HG03439 (cell line): ENCODE measurements around the gene CDH23.

Experiments used
- ATAC-seq: cut with Tn5 transposase; IDR thresholded peaks from one replicate; pipeline ENCODE4 v1.9.1; 2021; ENCODE audit warnings: mild to moderate bottlenecking, moderate library complexity; ENCODE audit not compliant: unreplicated experiment

CDH23 gene

DNA sequence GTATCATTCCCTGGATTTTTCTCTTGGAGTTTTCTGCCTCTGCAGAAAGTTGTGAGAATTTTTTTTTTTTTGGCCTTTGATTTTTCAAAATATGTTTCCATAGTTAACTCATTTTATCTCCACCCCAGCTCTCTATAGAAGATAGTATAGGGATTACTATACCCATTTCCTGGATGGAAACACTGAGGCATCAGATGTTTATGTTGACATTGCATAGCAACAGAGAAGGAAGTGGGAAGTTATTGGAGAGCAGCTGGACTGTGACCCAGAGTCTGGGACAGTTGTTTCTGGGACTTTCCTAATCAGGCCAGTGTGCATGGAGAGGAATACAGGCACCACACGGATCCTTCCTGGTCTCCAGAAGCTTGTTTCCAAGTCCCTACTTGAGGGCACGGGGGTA is 158.0 kb downstream of the CDH23 start:
- ATAC-seq: no peak

DNA sequence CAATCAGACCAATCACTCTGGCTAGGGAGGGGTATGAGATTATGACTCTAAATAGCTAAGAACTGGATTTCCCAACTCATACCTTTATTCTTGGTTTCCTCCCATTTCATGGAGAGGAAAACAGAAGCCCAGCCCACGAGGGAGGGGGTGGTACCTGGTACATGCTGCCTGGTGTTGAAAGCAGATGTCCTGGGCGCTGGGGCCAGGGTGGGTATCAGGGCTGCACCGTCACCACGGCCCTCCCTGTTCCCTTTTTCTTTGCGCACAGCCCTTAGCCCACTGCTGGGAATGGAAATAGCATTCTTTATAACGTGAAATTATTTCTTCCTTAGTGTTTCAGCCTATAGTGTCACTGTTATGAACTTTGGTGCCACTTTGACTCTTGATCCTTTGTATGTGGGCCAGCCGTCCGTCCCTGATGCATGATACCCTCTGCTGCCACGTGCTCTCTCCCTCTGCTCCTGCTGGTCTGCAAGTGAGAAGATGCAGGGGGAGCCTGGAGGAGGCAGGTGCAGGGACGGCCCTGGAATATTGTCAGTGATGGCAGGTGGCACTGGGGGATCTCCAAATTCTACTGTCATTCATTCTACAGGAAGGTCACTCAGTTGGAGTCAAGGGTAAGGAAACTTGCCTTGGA is 158.5 kb downstream of the CDH23 start:
- ATAC-seq: no peak

DNA sequence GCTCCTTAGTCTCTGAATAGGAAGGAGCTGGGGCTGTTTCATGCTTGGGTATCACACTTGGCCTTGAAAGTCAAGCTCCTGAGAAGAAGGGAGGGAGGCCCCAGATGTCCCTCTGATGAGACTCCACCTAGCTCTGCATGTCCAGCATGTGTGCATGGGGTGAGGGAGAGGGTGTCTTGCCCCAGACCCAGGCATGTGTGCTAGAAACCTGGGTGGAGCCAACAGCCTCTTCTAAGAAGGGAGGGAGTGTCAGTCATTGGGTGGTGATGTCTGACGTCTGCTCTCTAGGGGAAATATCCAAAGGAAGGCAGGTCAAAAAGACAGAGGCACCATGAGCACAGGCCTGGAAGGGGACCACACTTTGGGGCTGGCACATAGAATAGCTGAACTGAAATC is 159.0 kb downstream of the CDH23 start:
- no peak for ATAC-seq

DNA sequence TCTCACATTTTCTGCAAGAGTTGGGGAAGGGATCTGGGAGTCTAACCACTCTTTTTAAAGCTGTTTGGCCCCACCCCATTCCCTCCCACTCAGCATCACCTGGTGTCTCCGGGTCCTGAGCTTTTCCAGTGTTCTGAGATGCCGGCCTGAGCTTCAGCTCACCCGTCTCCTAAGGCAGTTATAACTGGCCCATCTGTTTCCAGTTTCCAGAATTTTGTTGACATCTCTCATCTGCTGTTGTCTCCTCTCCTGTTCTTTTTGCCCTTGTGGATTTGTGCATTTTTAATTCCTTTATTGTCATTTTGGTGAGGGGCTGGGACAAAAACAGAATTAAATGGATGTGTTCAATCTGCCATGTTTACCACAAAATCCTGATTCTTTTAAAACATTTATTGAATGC is 162.3 kb downstream of the CDH23 start:
- no peak for ATAC-seq

DNA sequence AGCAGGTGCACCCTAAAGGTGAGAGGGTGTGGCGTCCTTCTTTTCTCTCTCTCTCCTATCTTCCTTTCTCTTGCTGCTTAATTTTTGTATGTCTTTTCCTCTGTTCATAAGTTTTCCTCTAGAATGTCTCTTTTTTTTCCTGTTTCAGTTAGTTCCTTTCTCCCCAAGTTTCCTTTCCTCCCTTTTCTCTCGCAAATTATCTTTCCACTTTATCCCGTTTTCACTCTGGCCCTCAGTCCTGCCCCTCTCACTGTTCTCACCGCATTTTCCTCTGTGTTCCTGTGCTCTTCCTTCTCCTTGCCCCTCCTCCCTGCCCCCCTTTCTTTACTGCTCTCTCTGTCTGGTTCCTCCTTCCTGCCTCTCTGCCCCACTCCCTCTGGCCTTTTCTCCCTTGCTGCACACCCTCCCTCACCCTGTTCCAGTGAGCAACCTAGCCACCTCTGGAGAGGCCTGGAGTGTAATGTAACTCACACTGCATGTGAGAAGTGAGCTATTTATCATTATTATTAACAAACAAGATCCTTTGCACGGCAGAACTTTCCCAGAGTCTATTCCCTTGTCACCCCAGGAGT is 164.4 kb downstream of the CDH23 start:
- ATAC-seq: no peak

DNA sequence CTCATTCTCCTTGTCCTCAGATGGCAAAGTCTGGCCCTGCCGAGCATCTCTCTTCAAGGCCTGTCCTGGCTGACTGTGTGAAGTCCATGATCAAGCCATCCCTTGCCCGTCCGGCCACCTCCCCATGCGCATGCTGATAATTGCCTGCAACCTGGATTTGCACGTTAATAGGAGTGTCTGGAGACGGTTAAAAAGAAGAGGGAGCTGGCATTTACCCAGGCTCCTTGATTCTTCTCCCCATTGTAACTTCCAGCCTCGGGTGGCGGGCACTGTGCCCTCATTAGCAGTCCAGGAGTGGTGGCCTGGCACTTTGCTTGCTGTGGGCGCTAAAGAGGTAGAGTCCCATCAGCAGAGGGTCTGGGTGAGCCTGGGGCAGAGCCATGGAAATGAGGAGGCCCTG is 165.5 kb downstream of the CDH23 start:
- ATAC-seq: no peak

DNA sequence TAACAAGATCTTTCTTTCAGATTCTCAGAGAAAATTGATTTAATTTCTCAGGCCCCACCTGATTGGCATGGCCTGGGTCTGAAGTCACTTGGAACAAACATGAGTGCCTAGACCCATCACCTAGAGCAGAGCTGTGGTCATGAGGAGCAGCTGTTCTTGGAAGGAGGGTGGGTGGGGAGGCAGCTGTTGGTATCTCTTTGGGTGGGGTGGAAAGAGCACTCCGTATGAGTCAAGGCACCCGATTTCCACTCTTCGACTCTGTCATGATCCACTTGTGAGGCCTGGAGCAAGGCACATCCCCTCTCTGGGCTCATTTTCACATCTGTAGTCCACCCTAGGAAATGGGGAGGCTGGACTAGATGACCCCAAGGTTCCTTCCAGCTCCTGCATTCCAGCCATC is 166.2 kb downstream of the CDH23 start:
- no peak for ATAC-seq

DNA sequence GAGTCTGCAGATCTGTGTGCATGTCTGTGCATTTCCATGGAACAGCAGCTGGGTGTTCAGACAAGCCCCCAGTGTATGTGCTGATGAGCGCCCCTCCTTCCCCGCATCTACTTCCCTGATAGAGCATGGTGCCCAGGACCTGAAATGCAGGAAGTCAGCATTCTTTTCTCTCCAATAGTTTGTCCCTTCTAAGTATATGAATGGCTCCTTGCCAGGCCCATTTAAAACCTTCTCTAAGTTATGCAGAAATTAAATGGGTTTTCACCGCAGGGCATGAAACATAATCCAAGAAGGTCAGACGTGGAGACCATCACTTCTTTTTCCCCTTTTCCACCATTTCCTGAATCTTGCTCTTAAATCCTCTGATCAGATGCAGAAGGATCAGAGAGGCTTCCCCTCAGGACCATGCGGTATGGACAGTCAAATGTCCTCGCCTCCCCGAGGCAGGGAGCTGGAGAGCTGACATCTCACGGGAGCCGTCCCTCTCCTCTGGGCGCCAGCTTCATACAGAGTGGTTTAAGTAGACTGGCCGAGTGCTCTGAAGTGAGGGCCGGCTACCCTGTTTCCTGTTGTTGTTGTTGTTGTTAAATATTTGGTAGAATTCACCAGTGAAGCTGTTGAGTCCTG is 167.6 kb downstream of the CDH23 start:
- ATAC-seq: no peak

DNA sequence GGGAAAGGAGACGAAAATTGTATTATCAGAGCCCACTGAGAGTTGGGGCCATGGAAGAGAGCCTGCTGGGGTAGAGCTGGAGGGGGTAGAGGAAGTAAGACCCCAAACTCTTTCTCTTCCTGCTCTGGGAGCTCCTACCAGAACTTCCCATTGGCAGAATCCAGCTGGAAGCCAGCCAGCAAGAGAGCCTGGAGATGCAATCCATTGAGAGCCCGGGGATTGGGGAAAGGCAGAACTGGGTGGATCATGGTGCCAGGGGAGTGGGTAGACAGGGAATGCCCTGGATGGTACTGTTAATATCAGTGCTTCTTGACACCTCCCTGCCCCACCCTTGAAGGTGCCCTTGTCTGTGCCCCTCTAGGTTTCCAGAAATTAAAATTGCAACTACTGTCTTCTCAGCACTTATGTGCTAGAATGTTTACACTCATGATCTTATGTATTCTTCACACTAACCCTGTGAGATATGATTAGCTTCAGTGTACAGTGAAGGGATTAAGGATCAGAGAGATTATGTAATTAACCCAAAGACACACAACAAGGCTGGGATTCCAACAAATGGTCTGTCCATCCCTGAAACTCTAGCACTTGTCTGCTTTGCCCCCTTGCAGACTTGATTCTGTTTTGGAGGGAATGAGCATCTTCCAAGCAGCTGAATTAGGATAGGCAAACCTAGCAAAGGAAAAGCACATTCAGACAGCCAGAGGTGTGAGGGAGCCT is 168.7 kb downstream of the CDH23 start:
- ATAC-seq: no peak

DNA sequence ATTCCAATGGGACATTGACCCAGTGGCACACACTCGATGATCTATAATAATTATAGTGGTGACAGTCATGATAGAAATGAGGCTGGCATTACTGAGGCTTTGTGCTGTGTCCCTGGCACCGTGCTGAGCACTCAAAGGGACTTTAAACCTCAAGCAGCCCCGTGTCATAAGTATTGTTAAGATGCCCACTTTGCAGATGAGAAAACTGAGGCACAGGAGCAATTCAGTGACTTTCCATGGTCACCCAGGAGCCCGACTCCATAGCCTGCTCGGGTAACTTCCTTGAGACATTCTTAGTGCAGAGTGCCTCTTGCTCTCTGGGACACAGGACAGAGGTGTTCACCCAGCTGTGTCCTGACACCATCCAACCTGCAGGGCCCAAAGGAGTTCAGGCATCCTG is 170.3 kb downstream of the CDH23 start:
- no peak for ATAC-seq

DNA sequence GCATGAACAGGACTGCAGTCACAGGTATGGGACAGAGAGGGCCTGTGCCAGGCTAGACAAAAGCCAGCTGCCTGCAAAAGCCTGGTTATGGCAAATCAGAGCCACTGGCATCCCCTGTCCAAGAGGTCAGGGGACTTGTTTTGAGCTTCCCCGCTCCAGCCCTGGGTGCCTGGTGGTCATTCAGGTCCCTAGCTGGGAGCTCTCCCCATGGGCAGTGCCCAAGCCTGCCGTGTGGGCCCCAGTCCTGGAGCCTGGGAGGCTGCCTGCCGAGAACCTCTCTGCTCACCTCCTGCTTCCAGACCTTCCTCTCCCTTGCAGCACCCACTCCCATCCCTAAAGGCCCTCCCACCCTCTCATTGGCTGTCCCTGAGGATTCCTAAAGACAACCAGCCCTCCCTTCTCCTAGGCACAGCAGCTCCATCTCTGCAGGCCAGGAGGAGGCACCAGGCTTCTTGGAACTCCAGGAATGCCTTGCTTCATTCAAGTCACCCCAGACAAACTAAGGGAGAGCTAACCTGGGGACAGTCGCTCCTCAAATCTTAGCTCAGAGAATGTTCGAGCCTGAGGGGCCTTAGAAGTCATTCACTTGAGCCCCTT is 172.3 kb downstream of the CDH23 start:
- no peak for ATAC-seq

DNA sequence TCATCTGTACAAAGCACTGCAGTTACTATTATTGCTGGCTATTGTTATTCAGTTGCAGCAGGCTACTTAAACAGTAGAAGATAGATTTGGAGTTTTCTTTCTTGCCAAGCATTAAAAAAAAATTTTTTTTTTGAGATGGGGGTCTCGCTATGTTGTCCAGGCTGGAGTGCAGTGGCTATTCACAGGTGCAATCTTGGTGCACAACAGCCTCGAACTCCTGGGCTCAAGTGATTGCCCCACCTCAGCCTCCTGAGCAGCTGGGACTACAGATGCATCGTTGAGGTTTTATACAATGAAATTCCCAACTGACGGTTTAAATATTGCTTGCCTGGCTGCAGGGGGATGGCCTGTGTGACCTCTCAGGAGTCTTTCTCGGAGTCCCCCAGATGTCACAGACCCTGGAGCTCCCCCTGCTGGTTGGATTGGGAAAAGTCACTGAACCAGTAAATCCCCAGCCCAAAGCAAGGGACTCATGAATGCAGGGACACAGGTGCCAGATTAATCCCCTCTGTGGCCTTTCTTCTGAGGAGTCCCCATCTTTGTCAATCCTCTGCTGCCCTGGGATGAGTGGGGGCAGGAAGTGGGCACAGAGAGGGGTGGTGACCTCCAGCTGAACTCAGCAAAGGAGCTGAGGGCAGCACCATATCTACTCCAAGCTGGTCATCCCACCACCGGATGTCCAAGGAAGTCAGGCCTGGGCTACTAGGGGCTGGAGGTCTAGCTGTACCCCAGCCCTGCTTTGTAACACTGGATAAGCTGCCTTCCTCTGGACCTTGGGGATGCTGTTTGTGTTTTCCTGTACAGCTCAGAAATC is 173.3 kb downstream of the CDH23 start:
- no peak for ATAC-seq

DNA sequence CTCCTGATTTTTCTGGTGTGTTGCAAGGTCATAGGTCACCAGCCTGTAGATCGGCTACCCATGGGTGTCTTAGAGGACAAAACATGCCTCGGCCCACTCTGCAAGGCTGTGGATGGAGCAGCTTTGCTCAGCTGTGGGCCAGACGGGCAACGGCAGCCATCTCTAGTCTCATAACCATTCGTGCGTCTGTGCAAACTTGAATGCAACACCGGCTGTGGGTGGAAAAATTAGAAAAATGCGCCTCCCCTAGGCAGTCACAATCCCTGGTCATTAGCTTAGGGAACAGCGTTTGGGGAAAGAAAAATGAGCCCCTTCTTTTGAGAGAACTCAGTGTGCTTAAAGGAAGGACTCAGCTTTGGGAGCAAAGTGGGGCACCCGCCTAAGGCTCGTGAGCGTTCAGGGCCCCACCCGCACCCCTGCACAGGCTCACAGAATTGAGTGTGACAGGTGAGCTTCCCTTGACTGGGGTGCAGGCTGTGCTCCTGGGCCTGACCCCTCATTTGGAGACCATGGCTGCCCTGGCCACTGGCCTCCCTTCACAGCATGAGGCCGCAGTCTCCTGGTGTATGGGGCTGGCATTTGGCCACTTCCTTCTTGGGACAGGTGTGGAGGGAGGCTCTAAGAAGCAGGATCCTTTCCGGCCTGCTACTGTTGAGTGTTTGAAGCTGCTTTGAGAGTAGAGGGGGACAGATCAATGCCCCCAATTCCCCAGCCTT is 174.9 kb downstream of the CDH23 start:
- no peak for ATAC-seq

DNA sequence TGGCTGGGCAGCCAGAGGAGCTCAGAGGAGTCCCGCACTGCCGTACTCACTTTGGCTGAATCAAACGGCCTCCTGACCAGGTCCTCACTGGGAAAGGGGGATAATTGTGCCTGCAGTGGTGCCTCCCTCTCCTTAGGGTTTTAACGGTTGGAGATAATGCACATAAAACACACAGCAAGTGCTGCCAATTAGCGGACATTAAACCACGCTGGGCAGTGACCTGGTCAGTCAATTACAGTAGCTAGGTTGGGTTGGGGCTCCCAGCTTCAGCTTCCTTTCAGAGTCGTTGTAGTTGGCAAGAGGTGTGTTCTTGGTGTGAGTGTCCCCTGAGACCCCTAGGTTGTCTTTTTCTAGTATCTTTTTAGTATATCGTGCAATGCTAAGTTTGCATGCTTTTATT is 176.2 kb downstream of the CDH23 start:
- no peak for ATAC-seq

DNA sequence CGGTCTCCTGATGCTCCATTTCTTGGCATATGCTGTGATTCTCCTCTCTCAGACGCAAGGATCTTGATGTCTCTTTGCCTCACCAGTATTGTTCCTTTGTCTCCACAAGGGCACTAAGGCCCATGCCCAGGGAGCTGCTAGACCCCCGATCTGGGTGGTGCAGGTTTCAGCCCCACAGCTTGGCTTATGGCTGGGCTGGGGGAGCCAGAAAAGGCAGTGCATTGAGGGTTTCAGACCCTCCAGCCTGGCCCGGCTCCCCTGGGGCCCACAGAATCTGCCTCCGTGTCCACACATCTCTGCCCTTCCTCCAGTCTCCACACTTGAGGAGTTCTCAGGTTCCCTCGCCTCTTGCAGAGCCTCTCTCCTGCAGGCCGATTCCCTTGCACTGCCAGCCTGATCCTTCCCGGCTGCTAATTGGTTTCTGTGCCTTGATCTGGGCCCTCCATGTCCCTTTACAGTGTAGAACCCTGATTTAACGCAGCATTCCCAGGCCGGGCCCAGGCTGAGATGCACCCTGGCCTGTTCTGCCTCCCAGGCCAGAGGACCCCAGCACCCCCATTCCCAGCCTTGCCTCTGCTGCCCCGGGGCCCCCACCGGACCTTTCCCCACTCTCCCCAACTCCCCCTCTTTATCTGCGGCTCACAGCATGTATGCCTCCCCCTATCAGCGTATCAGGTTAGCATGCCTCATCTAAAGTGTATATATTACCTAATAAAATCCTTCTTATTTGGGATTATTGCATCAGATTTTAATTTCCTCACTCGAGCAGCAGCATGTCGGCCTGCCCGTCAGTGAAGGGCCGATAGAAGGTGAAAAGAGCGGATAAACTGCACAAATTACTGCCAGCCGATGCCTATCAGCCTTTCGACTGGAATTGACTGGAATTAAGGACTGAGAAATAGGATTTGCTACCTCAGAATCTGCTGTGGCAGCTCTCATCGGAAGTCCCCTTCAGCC is 177.1 kb downstream of the CDH23 start:
- no peak for ATAC-seq

DNA sequence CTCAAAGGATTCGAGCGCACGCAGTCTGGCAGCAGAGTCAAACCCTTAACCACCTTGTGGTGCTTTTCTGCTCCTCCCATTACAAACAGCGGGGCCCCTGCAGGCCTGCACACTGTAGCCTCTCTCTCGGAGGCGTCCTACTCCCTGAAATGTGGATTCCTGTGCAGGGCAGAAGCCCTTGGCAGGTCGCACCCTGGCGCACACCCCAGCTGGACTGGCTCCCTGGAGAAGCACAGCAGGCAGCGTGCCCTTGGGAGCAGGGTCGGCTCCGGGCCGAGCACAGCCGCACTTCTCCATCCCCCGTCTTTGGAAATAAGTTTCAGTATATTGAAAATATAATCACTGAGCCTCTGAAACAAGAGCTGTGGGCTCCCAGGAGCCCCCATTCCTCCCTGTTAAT is 178.7 kb downstream of the CDH23 start:
- ATAC-seq: no peak

DNA sequence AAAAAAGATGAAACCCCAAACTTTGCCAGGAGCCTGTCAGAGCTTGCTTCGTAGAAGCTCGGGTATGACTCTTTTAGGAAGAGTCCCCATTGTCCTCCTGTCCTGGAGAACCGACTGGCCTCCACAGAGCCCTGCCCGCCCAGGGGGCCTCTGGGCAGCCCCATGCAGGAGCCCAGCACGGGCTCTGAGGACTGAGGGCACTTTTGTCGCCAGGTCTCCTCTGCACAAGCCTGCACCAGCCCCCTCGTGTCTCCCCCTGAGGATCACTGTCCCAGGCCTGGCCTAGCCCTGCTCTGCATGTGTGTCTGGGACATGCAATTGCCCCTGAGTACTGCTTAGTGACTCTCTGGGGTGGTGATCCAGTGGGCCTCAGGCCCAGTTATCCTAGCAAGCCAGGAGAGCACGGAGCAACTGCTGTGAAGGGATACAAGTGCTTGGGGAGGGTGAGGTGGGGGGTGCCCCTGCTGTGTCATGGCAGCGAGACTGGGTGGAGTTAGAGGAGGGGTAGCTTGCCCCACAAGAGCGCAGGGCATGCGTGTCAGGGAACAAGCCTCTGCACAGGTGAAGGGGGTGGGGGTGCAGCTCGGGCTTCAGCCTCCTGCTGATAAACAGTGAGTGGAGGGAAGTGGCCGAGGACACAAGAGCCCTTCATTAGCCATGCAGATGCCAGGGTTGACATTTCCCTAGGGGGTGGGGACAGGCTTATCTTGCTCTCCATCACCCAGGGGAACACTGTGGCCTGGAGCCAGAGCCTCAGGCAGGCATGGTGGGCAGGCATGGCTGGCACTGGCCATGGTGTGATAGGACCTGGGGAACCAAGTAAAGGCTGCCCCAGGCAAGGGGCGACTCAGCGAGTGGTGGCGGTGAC is 179.4 kb downstream of the CDH23 start:
- ATAC-seq: no peak

DNA sequence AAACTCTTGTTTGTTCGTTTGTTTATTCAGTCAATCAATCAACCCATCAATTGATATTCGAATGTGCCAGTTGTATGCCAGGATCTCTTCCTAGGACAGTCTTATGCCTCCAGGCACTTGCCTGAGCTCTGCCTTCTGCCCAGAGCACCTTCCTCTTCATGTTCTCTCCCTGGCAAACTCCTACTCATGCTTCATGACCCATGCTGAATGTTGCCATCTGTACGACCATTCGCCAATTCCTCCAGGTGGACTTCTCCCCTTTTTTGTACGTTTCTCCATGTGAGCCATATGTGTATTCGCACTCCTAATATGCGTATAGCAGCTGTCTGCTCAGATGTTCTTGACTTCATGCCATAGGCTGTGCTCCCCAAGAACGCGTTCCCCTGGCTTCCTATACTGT is 180.1 kb downstream of the CDH23 start:
- no peak for ATAC-seq
